GM12891 (cell line): ENCODE measurements around the gene PJVK.

ENCODE experiments used
- DNase-seq: peaks from one replicate; pipeline ENCODE4 v3.0.0; 2011; ENCODE audit warnings: low spot score; ENCODE audit not compliant: insufficient read length
- FAIRE-seq: peaks from 2 replicates; lab custom pipeline; 2011; peaks lifted over from hg19 to GRCh38; lab: Jason Lieb, UNC
- PAX5 ChIP-seq: IDR thresholded peaks from 2 replicates; pipeline ENCODE4 v1.6.1; 2011; ENCODE audit warnings: low read length, moderate library complexity, mild to moderate bottlenecking; ENCODE audit not compliant: insufficient read depth, severe bottlenecking
- POLR2A ChIP-seq: IDR thresholded peaks from 2 replicates; pipeline ENCODE4 v1.6.1; 2011; ENCODE audit warnings: low read depth, low read length, control low read depth
- POLR2AphosphoS5 ChIP-seq: IDR thresholded peaks from 2 replicates; pipeline ENCODE4 v1.6.1; 2011; ENCODE audit warnings: low read depth, low read length, control low read depth
- POU2F2 ChIP-seq: IDR thresholded peaks from 2 replicates; pipeline ENCODE4 v1.6.1; 2011; ENCODE audit warnings: low read depth, mild to moderate bottlenecking, control low read depth, low read length, moderate library complexity
- SPI1 ChIP-seq: IDR thresholded peaks from 2 replicates; pipeline ENCODE4 v1.6.1; 2011; ENCODE audit warnings: low read depth, low read length, control low read depth
- TAF1 ChIP-seq: IDR thresholded peaks from 2 replicates; pipeline ENCODE4 v1.6.1; 2011; ENCODE audit warnings: low read depth, low read length, control low read depth

Gene PJVK

DNA sequence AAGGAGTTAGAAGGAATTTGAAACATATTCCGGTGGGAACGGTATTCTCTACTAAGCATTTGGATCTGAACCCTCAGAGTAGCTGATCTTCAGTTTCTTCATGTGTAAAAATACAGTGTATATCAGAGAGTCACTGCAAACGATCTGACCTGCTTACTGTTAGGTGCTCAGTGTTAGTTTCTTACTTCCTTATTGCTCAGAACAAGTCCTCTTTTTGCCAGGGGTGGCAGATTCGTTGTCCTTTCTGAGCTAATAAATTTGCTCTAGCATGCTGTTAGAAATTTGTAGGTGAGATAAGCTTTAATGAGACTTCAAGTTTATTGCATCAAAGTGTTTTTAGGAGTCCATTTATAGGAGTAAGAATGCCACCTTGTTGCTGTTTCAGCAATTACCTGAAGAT lies 44.9 kb downstream of the PJVK start:
- FAIRE-seq = no peak

GRCh38 chr2:178498137-178498536 lies 47.0 kb downstream of the PJVK start:
- peak; percentile 85 for FAIRE-seq
- DNase-seq = no peak
- TF ChIP-seq POU2F2 = no peak
- no peak for TF ChIP-seq SPI1

More for the DNA sequence above, 44.9 kb downstream of the PJVK start:
- TF ChIP-seq POLR2AphosphoS5 (no peak), POLR2A (no peak), TAF1 (no peak), PAX5 (no peak), SPI1 (no peak), POU2F2 (no peak)
- DNase-seq = no peak

DNA sequence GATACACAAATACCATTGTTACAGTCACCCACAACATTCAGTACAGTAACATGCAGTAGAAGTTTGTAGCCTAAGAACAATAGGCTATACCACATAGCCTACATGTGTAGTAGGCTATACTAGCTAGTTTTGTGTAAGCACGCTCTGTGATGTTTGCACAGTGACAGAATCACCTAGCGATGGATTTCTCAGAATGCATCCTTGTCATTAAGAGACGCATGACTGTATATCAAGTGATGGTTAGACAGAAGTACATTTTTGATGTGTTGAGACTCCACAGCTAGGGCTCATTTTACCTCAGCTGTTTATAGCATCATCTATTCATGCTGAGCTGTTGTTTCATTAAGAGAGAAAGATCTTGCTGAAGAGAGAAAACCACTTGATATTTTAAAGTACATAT lies 48.5 kb downstream of the PJVK start:
- peak; percentile 60 for FAIRE-seq
- no peak for DNase-seq

DNA sequence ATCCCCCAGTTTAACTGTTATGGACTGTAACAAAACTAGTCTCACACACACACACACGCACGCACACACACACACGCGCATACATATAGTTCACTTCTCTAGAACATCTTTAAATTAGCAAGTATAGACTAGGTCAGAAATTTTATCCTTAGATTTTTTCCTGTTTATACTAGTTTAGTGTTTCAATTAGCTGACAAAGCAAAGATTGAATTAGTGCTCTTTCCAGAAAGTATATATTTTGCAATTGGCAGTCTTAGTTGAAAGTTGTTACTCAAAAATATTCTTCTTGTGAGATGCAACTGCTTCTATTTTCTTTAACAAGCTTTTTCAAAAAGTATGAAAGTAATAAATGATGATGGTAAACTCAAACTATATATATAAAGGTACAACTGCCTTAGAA lies 51.6 kb downstream of the PJVK start:
- TF ChIP-seq POU2F2 (no peak), POLR2AphosphoS5 (no peak), SPI1 (no peak), PAX5 (no peak), TAF1 (no peak), POLR2A (no peak)
- DNase-seq (no peak), FAIRE-seq (no peak)

More for the DNA sequence above, 48.5 kb downstream of the PJVK start:
- TF ChIP-seq TAF1 (no peak), POLR2AphosphoS5 (no peak), SPI1 (no peak), PAX5 (no peak), POLR2A (no peak), POU2F2 (no peak)

GRCh38 chr2:178506101-178506500 lies 54.9 kb downstream of the PJVK start:
- TF ChIP-seq SPI1 = no peak
- no peak for TF ChIP-seq PAX5
- TF ChIP-seq POU2F2 = no peak
- DNase-seq (no peak), FAIRE-seq (no peak)

- DNase-seq = no peak
- no peak for FAIRE-seq
- TF ChIP-seq POLR2AphosphoS5 (no peak), POLR2A (no peak), PAX5 (no peak), SPI1 (no peak), TAF1 (no peak), POU2F2 (no peak)
These were observed 55.3 kb downstream of the PJVK start for GRCh38 chr2:178506524-178506923.

- TF ChIP-seq POLR2AphosphoS5 = no peak
- no peak for TF ChIP-seq POU2F2
- TF ChIP-seq PAX5 = no peak
- TF ChIP-seq POLR2A = no peak
- TF ChIP-seq SPI1 = no peak
- TF ChIP-seq TAF1 = no peak
- FAIRE-seq = no peak
- DNase-seq = no peak
These were observed 55.8 kb downstream of the PJVK start for GRCh38 chr2:178506949-178507348.

- TF ChIP-seq TAF1 (no peak), PAX5 (no peak), SPI1 (no peak), POLR2A (no peak), POLR2AphosphoS5 (no peak), POU2F2 (no peak)
- FAIRE-seq (no peak), DNase-seq (no peak)
These were observed 57.5 kb downstream of the PJVK start for GRCh38 chr2:178508646-178509045.

DNA sequence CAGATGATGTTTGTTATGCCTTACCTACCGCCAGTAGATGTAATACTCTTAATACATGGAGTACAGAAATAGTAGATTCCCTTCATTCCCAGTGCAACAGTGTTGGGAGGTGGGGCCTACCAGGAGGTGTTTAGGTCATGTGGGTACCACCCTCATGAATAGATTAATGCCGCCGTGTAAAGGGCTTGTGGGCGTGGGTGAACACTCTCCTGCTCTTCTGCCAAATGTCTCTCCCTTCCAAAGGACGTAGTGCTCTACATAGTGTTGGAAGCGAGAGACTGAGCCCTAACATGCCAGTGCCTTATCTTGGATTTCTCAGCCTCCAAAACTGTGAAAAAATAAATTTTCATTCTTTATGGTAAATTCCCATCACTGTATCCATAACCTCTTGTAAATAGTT lies 59.2 kb downstream of the PJVK start:
- DNase-seq (no peak), FAIRE-seq (no peak)
- TF ChIP-seq SPI1 (no peak), PAX5 (no peak), POU2F2 (no peak), POLR2AphosphoS5 (no peak), TAF1 (no peak), POLR2A (no peak)
